Measurements from ENCODE around the gene NPLOC4.

The NPLOC4 gene

GRCh38 chr17:81662002-81662401, 25.1 kb upstream of the NPLOC4 start:
- DNase-seq (ENCODE audit: low read depth) = no peak

- DNase-seq (ENCODE audit: low read depth) = no peak
Measured at GRCh38 chr17:81660441-81660840, 23.5 kb upstream of the NPLOC4 start.

GRCh38 chr17:81659038-81659437, 22.1 kb upstream of the NPLOC4 start:
- no peak for DNase-seq (ENCODE audit: low read depth)

- no peak for DNase-seq (ENCODE audit: low read depth)
Measured at GRCh38 chr17:81656835-81657234, 19.9 kb upstream of the NPLOC4 start.

GRCh38 chr17:81656118-81656743, 19.3 kb upstream of the NPLOC4 start, which contains the start of gene PDE6G:
Gene PDE6G, minus strand, starts transcription at chr17:81656542. Its CDS starts 3,237 bp downstream, at chr17:81653305.
- DNase-seq (ENCODE audit: low read depth) = no peak

GRCh38 chr17:81655378-81656117, 18.6 kb upstream of the NPLOC4 start:
- DNase-seq (ENCODE audit: low read depth) = no peak

- no peak for DNase-seq (ENCODE audit: low read depth)
Measured at GRCh38 chr17:81652906-81653771, 16.2 kb upstream of the NPLOC4 start.

- DNase-seq (ENCODE audit: low read depth) = no peak
Measured at GRCh38 chr17:81651692-81652091, 14.8 kb upstream of the NPLOC4 start.

GRCh38 chr17:81650951-81651350, 14.0 kb upstream of the NPLOC4 start:
- DNase-seq (ENCODE audit: low read depth) = no peak

- DNase-seq (ENCODE audit: low read depth) = no peak
Measured at GRCh38 chr17:81648707-81649085, 11.8 kb upstream of the NPLOC4 start.

GRCh38 chr17:81648013-81648706, 11.2 kb upstream of the NPLOC4 start:
- no peak for DNase-seq (ENCODE audit: low read depth)

- no peak for DNase-seq (ENCODE audit: low read depth)
Measured at GRCh38 chr17:81647640-81648012, 10.7 kb upstream of the NPLOC4 start.

GRCh38 chr17:81646869-81647600, 10.1 kb upstream of the NPLOC4 start:
- no peak for DNase-seq (ENCODE audit: low read depth)

- no peak for DNase-seq (ENCODE audit: low read depth)
Measured at GRCh38 chr17:81644976-81645952, 8.4 kb upstream of the NPLOC4 start.

- DNase-seq (ENCODE audit: low read depth) = no peak
Measured at GRCh38 chr17:81644496-81644895, 7.6 kb upstream of the NPLOC4 start.

- no peak for DNase-seq (ENCODE audit: low read depth)
Measured at GRCh38 chr17:81641825-81642489, 5.0 kb upstream of the NPLOC4 start.

GRCh38 chr17:81640011-81640410, 3.1 kb upstream of the NPLOC4 start:
- no peak for DNase-seq (ENCODE audit: low read depth)

- DNase-seq (ENCODE audit: low read depth) = no peak
Measured at GRCh38 chr17:81638683-81639082, 1.8 kb upstream of the NPLOC4 start.

- no peak for DNase-seq (ENCODE audit: low read depth)
Measured at GRCh38 chr17:81635973-81636504, 873 bp downstream of the NPLOC4 start.

Data from stimulated activated CD8-positive, alpha-beta memory T cell treated with anti-CD3 and anti-CD28 coated beads, Interleukin-7, amount 100 ng/mL, for 24 hours (primary cell).